Natural killer cell treated with Interleukin-12 subunit alpha and Interleukin-12 subunit beta and Interleukin-15 and Interleukin-18, amount 100 ng/mL, for 72 hours (primary cell): ENCODE measurements around the gene SEMA6B. TPM values are rescaled to one million over a fixed set of nuclear protein-coding genes. Genes with fewer than 3 reads are reported as not detected.

Experiments used
- ATAC-seq, 2 donors: fragments of 150-1000 bp; cut with Tn5 transposase in 1 of 2; sonication (Bioruptor Pico), chemical (Tn5 transposase) in 1 of 2; 2 replicates each; pipeline ENCODE4 v1.10.0; 2021
- DNase-seq: peaks from one replicate; pipeline ENCODE4 v3.0.0; 2022; ENCODE audit warnings: low spot score
- H3K27ac Mint-ChIP-seq, 2 donors: 1 replicate in 1 of 2; 2 replicates in 1 of 2; pipeline ENCODE4 v1.8.0; 2022; ENCODE audit warnings: mixed read lengths in 2 of 2, mild to moderate bottlenecking in 1 of 2, moderate library complexity in 1 of 2
- H3K27me3 Mint-ChIP-seq, 2 donors: 1 replicate in 1 of 2; 2 replicates in 1 of 2; pipeline ENCODE4 v1.8.0; 2022; ENCODE audit warnings: mixed read lengths in 2 of 2
- H3K36me3 Mint-ChIP-seq: one replicate; pipeline ENCODE4 v1.8.0; 2022; ENCODE audit warnings: mixed read lengths
- H3K4me1 Mint-ChIP-seq, 2 donors: 1 replicate in 1 of 2; 2 replicates in 1 of 2; pipeline ENCODE4 v1.8.0; 2022; ENCODE audit warnings: low read depth in 2 of 2, mixed read lengths in 2 of 2, mild to moderate bottlenecking in 1 of 2
- H3K4me3 Mint-ChIP-seq: one replicate; pipeline ENCODE4 v1.8.0; 2022; ENCODE audit warnings: mixed read lengths
- H3K9me3 Mint-ChIP-seq: 2 replicates; pipeline ENCODE4 v1.8.0; 2022; ENCODE audit warnings: mixed read lengths
- total RNA-seq, 2 donors: library from RNA; stranded (reverse); gene quantifications; one replicate each; pipeline ENCODE4 v1.2.3, GENCODE V29; 2022

Gene SEMA6B
- total RNA-seq, 2 donors from 2014 or later, result 0.14 TPM; not detected in 1

- no peaks in the 10 kb centered on the region for H3K36me3 Mint-ChIP-seq
- H3K27me3 Mint-ChIP-seq, result no peaks in the 10 kb centered on the region
- H3K9me3 Mint-ChIP-seq, result no peaks in the 10 kb centered on the region
These were observed 64.8 kb downstream of the SEMA6B start for GRCh38 chr19:4494691-4495064.

GRCh38 chr19:4493929-4494690 lies 65.4 kb downstream of the SEMA6B start:
- no peak for ATAC-seq
- no peak overlapping the region for H3K4me3 Mint-ChIP-seq
- DNase-seq, result no peak
- H3K27me3 Mint-ChIP-seq, result no peaks in the 10 kb centered on the region
- no peaks in the 10 kb centered on the region for H3K9me3 Mint-ChIP-seq
- no peaks in the 10 kb centered on the region for H3K4me1 Mint-ChIP-seq
- H3K27ac Mint-ChIP-seq, result no peak overlapping the region
- no peaks in the 10 kb centered on the region for H3K36me3 Mint-ChIP-seq

More at GRCh38 chr19:4494691-4495064, 64.8 kb downstream of the SEMA6B start:
- DNase-seq (no peak), ATAC-seq (no peak)
- Mint-ChIP-seq H3K4me3 (no peak overlapping the region), H3K4me1 (no peaks in the 10 kb centered on the region), H3K27ac (no peak overlapping the region)

GRCh38 chr19:4493104-4493928 lies 66.2 kb downstream of the SEMA6B start:
- no peak for DNase-seq
- no peaks in the 10 kb centered on the region for H3K9me3 Mint-ChIP-seq
- H3K4me1 Mint-ChIP-seq, result no peaks in the 10 kb centered on the region
- no peak for ATAC-seq
- H3K4me3 Mint-ChIP-seq, result no peak overlapping the region
- no peaks in the 10 kb centered on the region for H3K36me3 Mint-ChIP-seq
- no peak overlapping the region for H3K27ac Mint-ChIP-seq
- H3K27me3 Mint-ChIP-seq, result no peaks in the 10 kb centered on the region

Other genes with a start within 250 kb of the SEMA6B start
- 10 to 100 TPM in 1 of 2 donors, 1 to 10 TPM in 1; 7.3 to 12.8 TPM for gene STAP2, start 220.9 kb downstream of the SEMA6B start, total RNA-seq
- gene MPND, start 216.1 kb downstream of the SEMA6B start, total RNA-seq, result 10 to 100 TPM; 28.3 to 73.5 TPM
- gene SH3GL1, start 159.1 kb downstream of the SEMA6B start, total RNA-seq, result 10 to 100 TPM; 47.0 to 50.8 TPM
- 100 to 1,000 TPM in 1 of 2 donors, 10 to 100 TPM in 1; 54.6 to 125 TPM for gene CHAF1A, start 157.0 kb downstream of the SEMA6B start, total RNA-seq
- gene UBXN6, start 101.9 kb downstream of the SEMA6B start, total RNA-seq, result 10 to 100 TPM; 56.9 to 63.9 TPM
- gene HDGFL2, start 87.4 kb downstream of the SEMA6B start, total RNA-seq, result 10 to 100 TPM; 43.3 to 47.6 TPM
- gene PLIN4, start 41.2 kb downstream of the SEMA6B start, total RNA-seq, result not detected
- not detected for gene PLIN5, start 24.5 kb downstream of the SEMA6B start, total RNA-seq
- gene LRG1, start 19.6 kb downstream of the SEMA6B start, total RNA-seq, result under 1 TPM in 1 of 2 donors, not detected in 1; 0.36 TPM
- gene TNFAIP8L1, start 79.8 kb upstream of the SEMA6B start, total RNA-seq, result 10 to 100 TPM in 1 of 2 donors, 1 to 10 TPM in 1; 8.3 to 10.3 TPM
- 100 to 1,000 TPM; 107 to 195 TPM for gene MYDGF, start 110.7 kb upstream of the SEMA6B start, total RNA-seq
- 100 to 1,000 TPM; 125 to 175 TPM for gene DPP9, start 164.2 kb upstream of the SEMA6B start, total RNA-seq
- 10 to 100 TPM; 19.7 to 24.0 TPM for gene FEM1A, start 232.1 kb upstream of the SEMA6B start, total RNA-seq